H1 (cell line): Measurements from ENCODE around the gene POU3F2. TPM values are rescaled to one million over a fixed set of nuclear protein-coding genes. Genes with fewer than 3 reads are reported as not detected.

Experiments used
- CTCF ChIA-PET: fragments of 300-600 bp; sonication (Branson Sonifier 250); formaldehyde crosslinking; loops from one replicate; lab custom pipeline; 2021; ENCODE audit not compliant: partially characterized antibody; lab: Charles Lee
- POLR2A ChIA-PET: fragments of 300-600 bp; sonication (Branson Sonifier 250); formaldehyde crosslinking; loops from one replicate; lab custom pipeline; 2021; ENCODE audit warnings: inconsistent platforms; ENCODE audit not compliant: partially characterized antibody; lab: Charles Lee
- DNase-seq, 2 experiments: peaks; one replicate each; pipeline versions ENCODE4 v3.0.0 to v3.0.0-alpha.2; 2010 to 2022; ENCODE audit warnings: low spot score in 2 of 2, low read depth in 1 of 2, mixed read lengths in 1 of 2
- FAIRE-seq: peaks from 2 replicates; lab custom pipeline; 2011; peaks lifted over from hg19 to GRCh38; lab: Jason Lieb, UNC
- H2AFZ ChIP-seq: 2 replicates; pipeline ENCODE4 v1.8.1; 2012; ENCODE audit warnings: low read length, inconsistent platforms
- H2AK5ac ChIP-seq: 2 replicates; pipeline ENCODE4 v1.6.1; 2013; ENCODE audit warnings: low read depth, low read length
- H2BK120ac ChIP-seq: replicated peaks from 2 replicates; pipeline ENCODE3; 2013; ENCODE audit warnings: low read depth, low read length, inconsistent platforms
- H2BK12ac ChIP-seq: 2 replicates; pipeline ENCODE4 v1.6.1; 2013; ENCODE audit warnings: low read depth, low read length
- H2BK15ac ChIP-seq: 2 replicates; pipeline ENCODE4 v1.6.1; 2013; ENCODE audit warnings: low read length
- H2BK20ac ChIP-seq: 2 replicates; pipeline ENCODE4 v1.6.1; 2013; ENCODE audit warnings: low read length
- H2BK5ac ChIP-seq: 2 replicates; pipeline ENCODE4 v1.6.1; 2013; ENCODE audit warnings: low read depth, low read length
- H3K14ac ChIP-seq: 2 replicates; pipeline ENCODE4 v1.6.1; 2013; ENCODE audit warnings: inconsistent platforms; ENCODE audit not compliant: insufficient read length
- H3K18ac ChIP-seq: 2 replicates; pipeline ENCODE4 v1.6.1; 2013; ENCODE audit warnings: low read length; ENCODE audit errors: extremely low read depth
- H3K23ac ChIP-seq: 2 replicates; pipeline ENCODE4 v1.6.1; 2013; ENCODE audit warnings: inconsistent platforms; ENCODE audit not compliant: insufficient read length
- H3K23me2 ChIP-seq: 2 replicates; pipeline ENCODE4 v1.6.1; 2013; ENCODE audit warnings: low read depth, low read length
- H3K27ac ChIP-seq: 2 replicates; pipeline ENCODE4 v1.6.1; 2011; ENCODE audit warnings: low read depth, low read length, inconsistent platforms
- H3K27me3 ChIP-seq, 4 experiments: replicated peaks in 1 of 4; 1 replicate in 1 of 4; 2 replicates in 3 of 4; pipeline versions ENCODE4 v1.6.1 to v1.8.1; 2011 to 2013; ENCODE audit warnings: low read length in 3 of 4, mild to moderate bottlenecking in 3 of 4, inconsistent platforms in 2 of 4, mixed read lengths in 2 of 4, moderate library complexity in 1 of 4; ENCODE audit not compliant: control insufficient read depth in 3 of 4, insufficient read depth in 3 of 4; ENCODE audit errors: extremely low read depth in 1 of 4
- H3K36me3 ChIP-seq, 4 experiments: 2 replicates each; pipeline versions ENCODE4 v1.6.1 to v1.8.1; 2011 to 2013; ENCODE audit warnings: mild to moderate bottlenecking in 4 of 4, low read length in 3 of 4, moderate library complexity in 2 of 4, control low read depth in 1 of 4, inconsistent platforms in 1 of 4; ENCODE audit not compliant: insufficient read depth in 4 of 4, control insufficient read depth in 2 of 4
- H3K4ac ChIP-seq: replicated peaks from 2 replicates; pipeline ENCODE3; 2013; ENCODE audit warnings: low read length, low read depth, mixed read lengths, inconsistent platforms; ENCODE audit not compliant: insufficient read length
- H3K4me1 ChIP-seq, 4 experiments: replicated peaks in 1 of 4; 1 replicate in 1 of 4; 2 replicates in 3 of 4; pipeline versions ENCODE4 v1.6.1 to v1.8.1; 2011 to 2013; ENCODE audit warnings: low read length in 3 of 4, inconsistent platforms in 2 of 4, mixed read lengths in 1 of 4; ENCODE audit not compliant: insufficient read depth in 4 of 4, control insufficient read depth in 3 of 4
- H3K4me2 ChIP-seq, 2 experiments: 2 replicates each; pipeline versions ENCODE4 v1.6.1 to v1.8.1; 2011 to 2013; ENCODE audit warnings: low read depth in 2 of 2, low read length in 2 of 2, control low read depth in 1 of 2, inconsistent platforms in 1 of 2, mild to moderate bottlenecking in 1 of 2; ENCODE audit not compliant: insufficient read depth in 1 of 2
- H3K4me3 ChIP-seq, 4 experiments: fragments of 200-600, 300-600 bp in 1 of 4; sonication (generic), shearing (Covaris generic), sonication (Bioruptor Twin) in 1 of 4; 2 replicates each; pipeline versions ENCODE4 v1.5.1 to v1.8.1; 2011 to 2016; ENCODE audit warnings: low read length in 4 of 4, low read depth in 3 of 4, control low read depth in 2 of 4, inconsistent platforms in 2 of 4, mild to moderate bottlenecking in 2 of 4, mixed read lengths in 1 of 4, moderate library complexity in 1 of 4; ENCODE audit not compliant: insufficient read depth in 2 of 4; ENCODE audit errors: extremely low read depth in 1 of 4
- H3K56ac ChIP-seq: replicated peaks from 2 replicates; pipeline ENCODE3; 2013; ENCODE audit warnings: low read depth, mild to moderate bottlenecking, mixed read lengths, low read length, inconsistent platforms; ENCODE audit not compliant: insufficient read length
- H3K79me1 ChIP-seq: 2 replicates; pipeline ENCODE4 v1.6.1; 2013; ENCODE audit warnings: low read depth, low read length, control low read depth
- H3K79me2 ChIP-seq, 2 experiments: 2 replicates each; pipeline versions ENCODE4 v1.6.1 to v1.8.1; 2012 to 2013; ENCODE audit warnings: low read length in 2 of 2, mild to moderate bottlenecking in 2 of 2, inconsistent platforms in 1 of 2; ENCODE audit not compliant: insufficient read depth in 2 of 2, control insufficient read depth in 1 of 2
- H3K9ac ChIP-seq, 4 experiments: replicated peaks in 1 of 4; 1 replicate in 1 of 4; 2 replicates in 3 of 4; pipeline versions ENCODE4 v1.6.1 to v1.8.1; 2011 to 2013; ENCODE audit warnings: low read depth in 3 of 4, low read length in 3 of 4, control low read depth in 2 of 4, mild to moderate bottlenecking in 2 of 4, moderate library complexity in 2 of 4, inconsistent platforms in 1 of 4; ENCODE audit errors: extremely low read depth in 1 of 4
- H3K9me3 ChIP-seq, 2 experiments: 2 replicates each; pipeline versions ENCODE4 v1.6.1 to v1.8.1; 2012 to 2013; ENCODE audit warnings: mild to moderate bottlenecking in 2 of 2, moderate library complexity in 2 of 2, control low read depth in 1 of 2, inconsistent platforms in 1 of 2, low read depth in 1 of 2, low read length in 1 of 2, mixed read lengths in 1 of 2; ENCODE audit not compliant: insufficient read depth in 2 of 2
- H4K20me1 ChIP-seq, 2 experiments: replicated peaks in 1 of 2; 2 replicates each; pipeline versions ENCODE3 to v1.8.1; 2011 to 2013; ENCODE audit warnings: inconsistent platforms in 2 of 2, low read length in 2 of 2, mild to moderate bottlenecking in 1 of 2; ENCODE audit not compliant: insufficient read depth in 2 of 2, control insufficient read depth in 1 of 2
- H4K5ac ChIP-seq: 2 replicates; pipeline ENCODE4 v1.6.1; 2013; ENCODE audit warnings: low read length, low read depth, mixed read lengths, inconsistent platforms; ENCODE audit not compliant: insufficient read length
- H4K8ac ChIP-seq: 2 replicates; pipeline ENCODE4 v1.8.0; 2013; ENCODE audit warnings: mild to moderate bottlenecking, moderate library complexity, low read length, inconsistent platforms; ENCODE audit not compliant: insufficient read depth; ENCODE audit errors: extremely low read depth
- H4K91ac ChIP-seq: replicated peaks from 2 replicates; pipeline ENCODE3; 2013; ENCODE audit warnings: low read length, mixed read lengths, inconsistent platforms; ENCODE audit not compliant: insufficient read length
- EP300 ChIP-seq, 2 experiments: IDR thresholded peaks; 1 replicate in 1 of 2; 2 replicates in 1 of 2; pipeline ENCODE4 v1.6.1; 2011 to 2012; ENCODE audit warnings: low read depth in 2 of 2, low read length in 2 of 2, mild to moderate bottlenecking in 2 of 2, borderline replicate concordance in 1 of 2, inconsistent platforms in 1 of 2, moderate library complexity in 1 of 2
- EZH2 ChIP-seq: fragments of 200-600 bp; sonication (generic); IDR thresholded peaks from 2 replicates; pipeline ENCODE4 v1.7.1; 2012; ENCODE audit warnings: low read depth, mild to moderate bottlenecking, moderate library complexity, low read length, inconsistent platforms; ENCODE audit not compliant: severe bottlenecking
- GABPA ChIP-seq: IDR thresholded peaks from 2 replicates; pipeline ENCODE4 v1.6.1; 2011; ENCODE audit warnings: mild to moderate bottlenecking, low read length, moderate library complexity, borderline replicate concordance; ENCODE audit not compliant: insufficient read depth
- HDAC6 ChIP-seq: IDR thresholded peaks from one replicate; pipeline ENCODE4 v1.7.1; 2012; ENCODE audit warnings: low read depth, mild to moderate bottlenecking, inconsistent platforms, low read length, moderate library complexity
- JUND ChIP-seq: IDR thresholded peaks from 2 replicates; pipeline ENCODE4 v1.6.1; 2011; ENCODE audit warnings: mild to moderate bottlenecking, improper control_type of control experiment, low read length
- PHF8 ChIP-seq: fragments of 200-600 bp; sonication (generic); conservative IDR thresholded peaks from 2 replicates; pipeline ENCODE4 v1.7.1; 2012; ENCODE audit warnings: low read depth, mild to moderate bottlenecking, inconsistent platforms, low read length, moderate library complexity
- POLR2A ChIP-seq, 2 experiments: IDR thresholded peaks; 1 replicate in 1 of 2; 2 replicates in 1 of 2; pipeline ENCODE4 v1.6.1; 2011; ENCODE audit warnings: low read depth in 2 of 2, low read length in 2 of 2, mild to moderate bottlenecking in 2 of 2; ENCODE audit errors: control extremely low read depth in 1 of 2
- RAD21 ChIP-seq, 2 experiments: IDR thresholded peaks in 1 of 2; conservative IDR thresholded peaks in 1 of 2; 2 replicates each; pipeline ENCODE4 v1.6.1; 2011; ENCODE audit warnings: low read depth in 2 of 2, low read length in 2 of 2, improper control_type of control experiment in 1 of 2, inconsistent platforms in 1 of 2, mild to moderate bottlenecking in 1 of 2, moderate library complexity in 1 of 2
- RFX5 ChIP-seq: IDR thresholded peaks from 2 replicates; pipeline ENCODE4 v1.6.1; 2011; ENCODE audit warnings: low read depth, low read length, improper control_type of control experiment, borderline replicate concordance
- RXRA ChIP-seq: IDR thresholded peaks from 2 replicates; pipeline ENCODE4 v1.6.1; 2011; ENCODE audit warnings: low read depth, mild to moderate bottlenecking, low read length, moderate library complexity; ENCODE audit not compliant: insufficient read depth
- SP1 ChIP-seq: IDR thresholded peaks from 2 replicates; pipeline ENCODE4 v1.6.1; 2011; ENCODE audit warnings: low read depth, low read length
- TCF12 ChIP-seq: IDR thresholded peaks from 2 replicates; pipeline ENCODE4 v1.6.1; 2011; ENCODE audit warnings: low read depth, mild to moderate bottlenecking, low read length
- WGBS, 2 experiments: shearing (Covaris generic) in 1 of 2; methylation state at CpG; one replicate each; pipeline versions ENCODE4 v1.1.6 to v1.1.7; 2013 to 2015; ENCODE audit warnings: low lambda C conversion rate in 2 of 2, mixed read lengths in 2 of 2, inconsistent platforms in 1 of 2, low coverage in 1 of 2, missing lambda C conversion rate in 1 of 2; ENCODE audit not compliant: insufficient replicate concordance in 2 of 2, insufficient coverage in 1 of 2, insufficient read length in 1 of 2; ENCODE audit errors: extremely low coverage in 1 of 2, missing lambda C conversion rate in 1 of 2; 5-methylcytosine and 5-hydroxymethylcytosine counted together
- polyA plus RNA-seq, 7 experiments: library from polyadenylated mRNA; depleted of rRNA in 3 of 7; stranded (reverse) in 5 of 7; unstranded in 2 of 7; fragments of >200 nt in 5 of 7; fragments of 200-250 nt in 2 of 7; gene quantifications; 1 replicate in 5 of 7; 2 replicates in 1 of 7; 4 replicates in 1 of 7; pipeline versions ENCODE4 v1.2.1 to v1.2.3, GENCODE V29; 2011 to 2013; ENCODE audit warnings: missing spikeins in 2 of 7, mixed read lengths in 2 of 7
- total RNA-seq: library from RNA; stranded (reverse); fragmentation: NEBNext Ultra II Directional; extraction: Animal tissue kit (Norgen Biotek cat#: 25700); gene quantifications from 2 replicates; pipeline ENCODE4 v1.2.1, GENCODE V29; 2021
- TF ChIP-seq, protein P1 (sequence below): IDR thresholded peaks from 2 replicates; pipeline ENCODE4 v1.6.1; 2011; ENCODE audit warnings: low read length, improper control_type of control experiment

The POU3F2 gene
- total and polyA plus RNA-seq, 2 of the 8 experiments (the other 6 are each of a cell fraction or from before 2014, with no cell fraction given): 0.09 to 0.35 TPM

DNA sequence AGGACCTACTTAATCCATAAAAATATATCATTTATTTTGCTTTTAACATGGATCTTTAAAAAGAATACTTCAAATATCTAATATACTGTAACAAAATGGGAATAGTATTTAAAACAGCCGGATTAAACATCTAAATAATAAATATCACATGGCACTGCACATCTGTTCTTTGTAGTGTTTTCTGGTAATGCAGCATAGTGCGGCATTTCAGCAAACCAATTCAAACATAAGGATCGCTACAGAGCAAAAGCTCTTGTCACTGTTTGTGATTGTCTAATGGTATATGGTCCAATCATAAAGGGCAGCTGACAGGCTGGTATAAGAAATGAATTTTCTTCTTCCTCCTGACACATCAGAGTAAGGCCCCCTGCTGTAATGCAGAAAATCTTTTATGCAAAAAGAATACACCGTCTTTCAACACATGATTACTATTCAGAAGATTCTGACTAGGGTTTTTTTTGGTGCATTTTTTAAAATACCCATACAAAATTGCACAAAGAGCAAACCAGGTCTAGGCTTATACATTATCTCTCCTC is 40.0 kb upstream of the POU3F2 start:
- Histone ChIP-seq H2BK12ac (no peak overlapping the region), H3K14ac (no peak overlapping the region), H3K23me2 (no peaks in the 10 kb centered on the region), H3K79me1 (no peaks in the 10 kb centered on the region), H2BK5ac (no peak overlapping the region), H3K79me2 (no peaks in the 10 kb centered on the region), H2AK5ac (no peak overlapping the region), H3K4me1 (peaks cover 0 to 4% (median under 1%) of the 10 kb centered on the region in 4 experiments; a peak in 3 of 7 replicates), H3K27ac (no peak overlapping the region), H3K23ac (no peak overlapping the region), H4K91ac (no peak overlapping the region), H3K4me3 (no peak overlapping the region), H4K20me1 (no peaks in the 10 kb centered on the region), H2AFZ (no peak overlapping the region), H3K56ac (no peak overlapping the region), H3K36me3 (no peaks in the 10 kb centered on the region), H3K4me2 (no peak overlapping the region), H3K9me3 (no peaks in the 10 kb centered on the region), H3K4ac (no peak overlapping the region), H2BK15ac (no peak overlapping the region), H3K27me3 (no peaks in the 10 kb centered on the region), H2BK20ac (no peak overlapping the region), H4K8ac (no peak overlapping the region), H3K18ac (no peak overlapping the region), H3K9ac (no peak overlapping the region), H4K5ac (no peak overlapping the region), H2BK120ac (no peak overlapping the region)
- FAIRE-seq (no peak), DNase-seq (no peak)
- WGBS, 2 experiments: 77% methylated on average over 4 of the region's 4 CpGs; no CpG with 5 or more reads in 1 of the 2 experiments
- ChIA-PET POLR2A (no interaction called here), CTCF (no interaction called here)
- no peak for TF ChIP-seq RAD21 (IDR thresholded peaks at IDR 0.05 in 1 of 2, conservative IDR thresholded peaks at IDR 0.05 in 1 of 2; ENCODE audit: low read depth in 2 of 2, low read length in 2 of 2)
- no peak for TF ChIP-seq GABPA
- TF ChIP-seq HDAC6: no peak
- TF ChIP-seq SP1: no peak
- no peak for TF ChIP-seq RXRA
- TF ChIP-seq RFX5: no peak
- no peak for TF ChIP-seq EP300 (IDR thresholded peaks at IDR 0.05; ENCODE audit: borderline replicate concordance in 1 of 2, low read depth in 2 of 2, low read length in 2 of 2)
- TF ChIP-seq EZH2: no peak
- TF ChIP-seq PHF8: no peak
- TF ChIP-seq JUND: no peak
- TF ChIP-seq TCF12: no peak
- TF ChIP-seq, protein P1, sequence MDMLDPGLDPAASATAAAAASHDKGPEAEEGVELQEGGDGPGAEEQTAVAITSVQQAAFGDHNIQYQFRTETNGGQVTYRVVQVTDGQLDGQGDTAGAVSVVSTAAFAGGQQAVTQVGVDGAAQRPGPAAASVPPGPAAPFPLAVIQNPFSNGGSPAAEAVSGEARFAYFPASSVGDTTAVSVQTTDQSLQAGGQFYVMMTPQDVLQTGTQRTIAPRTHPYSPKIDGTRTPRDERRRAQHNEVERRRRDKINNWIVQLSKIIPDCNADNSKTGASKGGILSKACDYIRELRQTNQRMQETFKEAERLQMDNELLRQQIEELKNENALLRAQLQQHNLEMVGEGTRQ: no peak
- no peak for TF ChIP-seq POLR2A (IDR thresholded peaks at IDR 0.05; ENCODE audit: control extremely low read depth in 1 of 2, low read depth in 2 of 2, low read length in 2 of 2)
